ENCODE results near the gene TSPEAR.
"Not testable (repeated sequence)": the region's sequence is repeated elsewhere in the genome, so short reads cannot be mapped to it uniquely, and the experiment has no call there.

Gene TSPEAR

GRCh38 chr21:44601596-44602462, 109.5 kb downstream of the TSPEAR start:
- DNase-seq: no peak

DNA sequence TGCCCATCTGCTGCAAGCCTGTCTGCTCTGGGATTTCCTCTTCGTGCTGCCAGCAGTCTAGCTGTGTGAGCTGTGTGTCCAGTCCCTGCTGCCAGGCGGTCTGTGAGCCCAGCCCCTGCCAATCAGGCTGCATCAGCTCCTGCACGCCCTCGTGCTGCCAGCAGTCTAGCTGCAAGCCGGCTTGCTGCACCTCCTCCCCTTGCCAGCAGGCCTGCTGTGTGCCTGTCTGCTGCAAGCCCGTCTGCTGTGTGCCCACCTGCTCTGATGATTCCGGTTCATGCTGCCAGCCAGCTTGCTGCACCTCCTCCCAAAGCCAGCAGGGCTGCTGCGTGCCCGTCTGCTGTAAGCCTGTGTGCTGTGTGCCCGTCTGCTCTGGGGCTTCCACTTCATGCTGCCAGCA, 110.3 kb downstream of the TSPEAR start:
- not testable (repeated sequence) for DNase-seq

GRCh38 chr21:44600118-44600978, 111.0 kb downstream of the TSPEAR start, which contains the start of gene KRTAP10-7:
Gene KRTAP10-7 (plus strand): TSS chr21:44600597. CDS start chr21:44600622, 25 bp downstream.
- DNase-seq: not testable (repeated sequence)

DNA sequence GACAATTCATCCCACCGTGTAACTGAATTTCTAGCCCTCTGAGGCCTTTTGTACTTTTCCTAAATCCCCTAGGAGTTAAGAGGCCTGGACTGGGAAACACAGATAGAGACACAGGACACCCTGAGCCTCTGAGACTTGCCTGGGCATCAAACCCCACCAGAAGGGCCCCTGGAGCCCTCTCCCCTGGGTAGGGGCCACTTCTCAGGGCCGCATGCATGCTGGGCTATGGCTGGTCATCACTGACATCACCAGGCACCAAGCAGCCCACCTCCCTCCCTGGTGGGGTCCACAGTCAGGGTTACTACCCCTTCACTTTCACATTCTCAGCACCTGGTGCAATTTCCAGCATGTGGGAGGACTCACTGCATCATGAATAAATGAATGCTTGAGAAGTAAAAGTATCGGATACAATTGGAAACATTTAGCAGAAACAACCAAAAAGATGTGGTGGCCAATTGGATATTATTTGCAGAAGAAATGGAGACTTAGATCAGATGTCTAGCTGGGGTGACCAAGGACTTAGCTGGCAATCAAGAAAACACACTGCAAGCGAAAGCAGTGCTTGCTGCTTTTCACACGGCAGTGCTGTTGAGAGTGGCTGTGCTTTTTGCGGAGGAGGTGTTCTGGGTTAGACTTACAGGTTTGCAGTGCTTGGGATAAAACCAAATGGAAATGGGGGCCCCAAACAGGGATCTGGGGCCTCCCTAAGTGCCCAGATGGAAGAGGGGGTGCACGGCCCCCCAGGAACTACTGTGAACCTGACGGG, 111.9 kb downstream of the TSPEAR start:
- no peak for DNase-seq

- DNase-seq: no peak
Observed at GRCh38 chr21:44598061-44598460, 113.3 kb downstream of the TSPEAR start.

- DNase-seq: no peak
Observed at GRCh38 chr21:44596068-44596725, 115.2 kb downstream of the TSPEAR start.

- DNase-seq: no peak
Observed at GRCh38 chr21:44595524-44595923, 115.8 kb downstream of the TSPEAR start.

- no peak for DNase-seq
Observed at GRCh38 chr21:44594406-44594916, 116.9 kb downstream of the TSPEAR start.

DNA sequence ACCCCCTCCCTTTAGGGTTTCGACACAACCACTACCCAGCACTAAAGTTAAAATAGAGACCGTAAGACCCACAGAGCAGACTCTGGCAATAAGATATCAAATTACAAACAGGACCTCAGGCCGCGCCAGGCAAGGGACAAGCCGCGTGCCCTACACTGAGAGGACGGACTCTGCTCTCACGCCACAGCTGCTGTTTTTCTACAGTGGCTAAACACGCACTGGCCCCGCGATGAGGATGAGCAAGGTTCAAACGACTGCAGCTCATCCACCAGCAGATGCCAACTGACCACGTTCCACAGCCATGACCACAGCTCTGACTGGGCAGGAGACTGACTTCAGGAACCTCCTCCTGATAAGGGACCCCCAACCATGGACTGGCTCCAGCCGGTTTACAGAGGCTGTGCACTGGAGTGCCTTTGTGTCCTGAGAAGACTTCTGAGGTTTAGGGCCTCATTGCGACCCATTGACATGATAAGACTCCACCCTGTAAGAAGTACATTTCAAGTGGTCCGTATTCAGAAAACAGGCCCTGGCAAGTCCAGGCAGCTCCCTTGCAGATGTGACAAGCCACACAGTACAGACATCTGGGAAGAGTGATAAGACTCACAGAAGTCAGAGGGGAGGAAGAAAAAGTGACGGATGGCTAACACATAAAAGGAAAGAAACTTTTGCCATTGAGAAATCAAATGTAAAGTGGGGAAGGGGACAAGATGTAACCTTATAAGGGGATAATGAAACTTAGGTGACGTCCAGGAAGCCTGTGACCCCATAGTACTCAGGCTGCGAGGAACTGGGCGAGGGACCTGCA, 117.6 kb downstream of the TSPEAR start:
- no peak for DNase-seq

- DNase-seq: no peak
Observed at GRCh38 chr21:44592446-44593311, 118.7 kb downstream of the TSPEAR start, which contains the start of gene KRTAP10-6. Gene KRTAP10-6 (minus strand): TSS chr21:44592505. CDS start chr21:44592484, 21 bp downstream.

- DNase-seq: not testable (repeated sequence)
Observed at GRCh38 chr21:44591801-44592130, 119.6 kb downstream of the TSPEAR start.

DNA sequence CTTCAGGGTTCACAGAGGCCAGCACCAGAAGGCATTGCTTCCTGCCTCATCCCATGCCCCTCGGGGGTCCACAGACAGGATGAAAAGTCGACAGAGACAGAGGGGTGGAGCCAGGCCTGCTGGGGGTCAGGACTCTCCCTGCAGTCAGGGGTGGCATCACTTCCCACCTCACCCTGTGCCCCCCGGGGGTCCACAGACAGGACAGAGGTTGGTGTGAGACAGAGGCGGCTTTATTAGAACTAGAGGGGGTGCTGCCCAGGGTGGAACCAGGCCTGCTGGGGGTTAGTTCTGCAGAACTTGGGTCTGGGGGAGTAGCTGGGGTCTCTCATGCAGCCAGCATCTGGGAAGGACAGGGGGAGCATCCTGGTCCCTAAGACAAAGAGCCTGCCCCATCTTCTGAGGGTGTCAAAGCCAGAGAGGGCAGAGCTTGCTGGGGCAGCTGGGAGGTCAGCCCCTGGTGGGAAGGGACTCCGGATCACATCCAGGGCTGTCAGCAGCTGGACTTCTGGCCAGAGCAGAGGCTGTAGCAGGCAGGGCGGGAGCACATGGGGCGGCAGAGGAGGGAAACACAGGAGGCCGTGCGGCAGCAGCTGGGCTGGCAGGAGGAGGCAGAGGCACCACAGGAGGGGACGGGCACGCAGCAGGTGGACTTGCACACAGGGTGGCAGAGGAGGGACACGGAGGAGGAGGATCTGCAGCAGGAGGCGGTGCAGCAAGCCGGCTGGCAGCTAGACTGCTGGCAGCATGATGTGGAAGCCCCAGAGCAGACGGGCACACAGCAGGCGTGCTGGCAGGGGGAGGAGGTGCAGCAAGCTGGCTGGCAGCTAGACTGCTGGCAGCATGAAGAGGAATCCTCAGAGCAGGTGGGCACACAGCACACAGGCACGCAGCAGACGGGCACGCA, 120.2 kb downstream of the TSPEAR start:
- not testable (repeated sequence) for DNase-seq

GRCh38 chr21:44590311-44590721, 121.1 kb downstream of the TSPEAR start:
- no peak for DNase-seq

DNA sequence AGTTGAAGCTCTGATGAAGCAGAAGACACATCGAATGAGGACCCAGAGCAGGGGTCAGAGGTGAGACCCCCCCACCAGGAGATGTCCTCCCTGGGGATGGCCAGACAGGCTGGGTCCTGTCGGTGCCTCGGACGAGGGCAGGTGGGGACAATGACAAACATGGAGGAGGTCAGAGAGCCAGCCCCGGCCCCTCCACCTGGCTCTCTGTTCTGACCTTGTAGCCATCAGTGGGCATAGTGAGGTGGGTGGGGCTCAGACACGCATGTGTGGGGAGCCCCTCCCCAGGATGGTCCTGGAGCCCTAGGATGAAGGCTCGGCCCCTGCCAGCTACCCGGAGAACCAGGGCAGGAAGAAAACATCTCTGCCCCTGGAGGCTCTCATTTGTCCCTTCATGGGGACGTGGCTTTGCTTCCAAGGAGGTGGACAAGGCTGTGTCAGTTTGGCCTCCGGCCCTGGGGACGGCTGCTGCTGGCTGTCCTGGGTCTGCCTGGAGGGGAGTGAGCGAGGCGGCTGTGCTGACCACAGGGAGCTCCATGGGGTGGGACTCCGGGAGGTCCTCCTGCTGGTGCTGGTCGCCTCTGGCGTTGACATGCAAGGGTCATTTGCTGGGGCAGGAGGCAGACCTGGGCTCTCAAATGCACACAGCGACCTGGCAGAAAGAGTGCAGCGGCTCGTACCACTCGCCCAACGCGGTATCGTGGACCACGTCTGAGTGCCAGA, 121.6 kb downstream of the TSPEAR start:
- no peak for DNase-seq

GRCh38 chr21:44589094-44589493, 122.3 kb downstream of the TSPEAR start:
- no peak for DNase-seq

GRCh38 chr21:44585892-44586291, 125.5 kb downstream of the TSPEAR start:
- no peak for DNase-seq

- DNase-seq: no peak
Observed at GRCh38 chr21:44583800-44584147, 127.6 kb downstream of the TSPEAR start.

- DNase-seq: no peak
Observed at GRCh38 chr21:44583089-44583799, 128.1 kb downstream of the TSPEAR start.
